Measurements from ENCODE around the gene CFAP20DC. TPM values are rescaled to one million over a fixed set of nuclear protein-coding genes. Genes with fewer than 3 reads are reported as not detected.

CFAP20DC gene
- total RNA-seq, 1 experiment from 2014 or later = 4.7 TPM

GRCh38 chr3:58766587-58767282 lies 283.1 kb downstream of the CFAP20DC start:
- Histone ChIP-seq H3K4me3 (ENCODE audit: insufficient read depth, low read depth, low read length) (no peak overlapping the region), H3K36me3 (replicated peaks; ENCODE audit: control insufficient read depth, insufficient read depth, low read length) (no peaks in the 10 kb centered on the region), H3K27me3 (ENCODE audit: control insufficient read depth, insufficient read depth, low read length) (no peaks in the 10 kb centered on the region)
- DNase-seq = no peak

DNA sequence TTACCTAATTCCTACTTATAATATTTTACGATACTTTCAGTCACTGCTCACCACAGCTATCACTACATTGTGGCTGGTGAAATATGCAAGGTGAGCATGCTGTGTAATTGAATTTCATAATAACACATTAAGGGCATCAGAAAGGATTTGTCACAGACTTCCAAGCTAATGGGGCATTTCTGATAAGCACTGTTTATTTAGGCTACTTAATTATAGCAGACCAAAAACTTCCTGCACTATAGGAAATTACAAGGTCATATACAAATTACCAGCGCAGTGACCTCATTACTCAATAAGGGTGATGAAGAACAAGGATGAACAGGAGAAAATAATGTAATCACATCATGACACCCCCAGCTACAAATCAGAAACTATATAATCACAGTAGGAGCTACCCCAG lies 294.7 kb downstream of the CFAP20DC start:
- no peak for DNase-seq
- Histone ChIP-seq H3K4me3 (ENCODE audit: insufficient read depth, low read depth, low read length) (no peak overlapping the region), H3K27me3 (ENCODE audit: control insufficient read depth, insufficient read depth, low read length) (no peaks in the 10 kb centered on the region), H3K36me3 (replicated peaks; ENCODE audit: control insufficient read depth, insufficient read depth, low read length) (no peaks in the 10 kb centered on the region)

DNA sequence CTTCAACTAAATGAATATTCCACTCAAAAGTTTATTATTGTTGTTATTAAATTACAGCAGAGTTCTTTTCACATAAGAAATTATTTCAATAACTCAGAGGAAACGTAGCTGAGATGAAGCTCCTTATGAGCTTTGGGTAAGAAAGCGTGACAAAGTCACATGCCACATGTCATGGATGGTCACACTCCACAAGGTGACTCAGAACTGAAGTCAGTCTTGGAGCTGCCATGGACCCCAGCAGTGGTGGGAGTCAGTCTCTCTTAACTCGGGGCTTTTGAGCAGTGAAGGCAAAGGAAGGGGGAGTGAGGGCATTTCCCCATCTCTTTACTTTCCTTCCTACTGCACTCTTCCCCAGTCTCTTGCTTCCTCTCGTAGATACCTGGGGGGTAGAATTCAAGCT lies 295.8 kb downstream of the CFAP20DC start:
- Histone ChIP-seq H3K27me3 (ENCODE audit: control insufficient read depth, insufficient read depth, low read length) (no peaks in the 10 kb centered on the region), H3K4me3 (ENCODE audit: insufficient read depth, low read depth, low read length) (no peak overlapping the region), H3K36me3 (replicated peaks; ENCODE audit: control insufficient read depth, insufficient read depth, low read length) (no peaks in the 10 kb centered on the region)
- no peak for DNase-seq

- no peak for DNase-seq
- Histone ChIP-seq H3K36me3 (replicated peaks; ENCODE audit: control insufficient read depth, insufficient read depth, low read length) (no peaks in the 10 kb centered on the region), H3K4me3 (ENCODE audit: insufficient read depth, low read depth, low read length) (no peak overlapping the region), H3K27me3 (ENCODE audit: control insufficient read depth, insufficient read depth, low read length) (no peaks in the 10 kb centered on the region)
Observed at GRCh38 chr3:58751882-58752567, 297.8 kb downstream of the CFAP20DC start.

DNA sequence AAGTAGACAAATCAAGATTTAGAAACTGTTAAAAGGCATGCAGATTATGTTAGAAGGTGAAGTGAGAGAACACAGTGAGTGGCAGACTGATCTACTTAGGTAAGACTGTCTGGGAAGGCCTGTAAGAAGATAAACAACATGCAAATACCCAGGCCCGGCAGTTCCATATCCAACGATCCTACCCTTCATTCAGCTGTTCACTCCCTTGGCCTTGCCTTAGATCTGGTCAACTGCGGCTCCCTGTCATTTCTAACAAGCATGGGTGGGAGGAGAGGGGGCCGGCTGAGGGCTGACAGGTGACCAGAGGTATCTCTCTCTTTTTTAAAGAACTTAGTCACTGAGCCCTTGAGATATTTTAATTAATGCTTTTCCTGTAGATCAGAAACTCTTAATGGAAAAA lies 298.6 kb downstream of the CFAP20DC start:
- H3K27me3 ChIP-seq (ENCODE audit: control insufficient read depth, insufficient read depth, low read length) = no peaks in the 10 kb centered on the region
- no peak for DNase-seq

DNA sequence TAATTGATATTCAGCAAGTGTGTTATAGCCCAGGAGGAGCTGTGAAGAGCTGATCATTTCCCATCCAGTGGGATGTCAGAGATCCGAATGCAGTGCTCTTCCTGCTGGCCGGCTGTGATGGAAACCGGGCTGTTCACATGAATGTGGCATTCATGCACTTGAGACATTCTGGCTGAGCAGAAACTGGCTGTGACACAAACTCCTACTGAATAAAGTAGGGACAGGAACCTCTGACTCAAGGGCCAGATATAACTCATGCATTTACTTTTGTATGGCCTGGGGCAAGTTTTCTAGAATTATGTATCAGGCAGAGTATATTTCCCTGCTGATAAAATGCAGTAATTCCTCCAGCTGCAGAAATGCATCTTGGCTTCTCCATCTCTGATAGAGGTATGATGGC lies 299.9 kb downstream of the CFAP20DC start:
- Histone ChIP-seq H3K27me3 (ENCODE audit: control insufficient read depth, insufficient read depth, low read length) (no peaks in the 10 kb centered on the region), H3K4me3 (ENCODE audit: insufficient read depth, low read depth, low read length) (no peak overlapping the region), H3K36me3 (replicated peaks; ENCODE audit: control insufficient read depth, insufficient read depth, low read length) (no peaks in the 10 kb centered on the region)
- no peak for DNase-seq

More for the DNA sequence above, 298.6 kb downstream of the CFAP20DC start:
- H3K4me3 ChIP-seq (ENCODE audit: insufficient read depth, low read depth, low read length) = no peak overlapping the region
- H3K36me3 ChIP-seq (replicated peaks; ENCODE audit: control insufficient read depth, insufficient read depth, low read length) = no peaks in the 10 kb centered on the region

DNA sequence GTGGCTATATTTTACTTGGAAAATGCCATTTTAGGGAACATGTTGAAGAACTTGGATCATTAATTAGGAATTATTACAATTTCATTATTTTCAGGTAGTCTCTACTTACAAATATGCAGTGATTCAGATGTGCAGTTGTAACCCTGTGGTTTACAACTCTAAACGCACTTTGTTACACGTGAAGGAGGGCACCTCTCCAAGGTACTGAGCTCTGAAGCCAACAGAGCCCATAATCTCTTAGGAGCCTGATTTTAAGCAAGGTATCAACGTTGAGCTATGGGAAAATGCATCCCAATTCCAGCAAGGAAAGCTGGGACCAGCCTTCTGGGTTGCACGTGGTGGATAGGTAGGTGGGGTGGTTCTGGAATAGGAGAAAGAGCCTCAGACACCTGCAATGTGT lies 301.8 kb downstream of the CFAP20DC start:
- no peaks in the 10 kb centered on the region for H3K27me3 ChIP-seq (ENCODE audit: control insufficient read depth, insufficient read depth, low read length)
- H3K4me3 ChIP-seq (ENCODE audit: insufficient read depth, low read depth, low read length) = no peak overlapping the region
- H3K36me3 ChIP-seq (replicated peaks; ENCODE audit: control insufficient read depth, insufficient read depth, low read length) = no peaks in the 10 kb centered on the region
- no peak for DNase-seq

DNA sequence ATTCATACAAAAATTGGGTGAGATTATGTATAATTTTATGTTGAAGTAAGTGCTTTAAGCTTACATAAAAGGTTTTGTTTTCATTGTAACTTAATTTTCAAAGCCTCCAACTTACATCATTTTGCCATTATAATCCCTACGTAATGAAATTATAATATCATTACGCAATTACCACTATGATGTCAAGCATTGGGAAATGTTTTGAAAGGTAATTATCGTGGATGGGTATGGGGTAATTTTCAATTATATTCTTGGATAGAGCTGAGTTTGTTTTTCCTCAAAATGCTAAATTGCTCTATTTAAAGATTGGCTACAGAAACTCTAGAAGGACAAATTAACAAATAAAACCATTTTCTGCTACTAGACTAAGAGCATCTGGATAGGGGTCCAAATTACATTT lies 303.1 kb downstream of the CFAP20DC start:
- DNase-seq = no peak
- Histone ChIP-seq H3K36me3 (replicated peaks; ENCODE audit: control insufficient read depth, insufficient read depth, low read length) (no peaks in the 10 kb centered on the region), H3K27me3 (ENCODE audit: control insufficient read depth, insufficient read depth, low read length) (no peaks in the 10 kb centered on the region), H3K4me3 (ENCODE audit: insufficient read depth, low read depth, low read length) (no peak overlapping the region)

DNA sequence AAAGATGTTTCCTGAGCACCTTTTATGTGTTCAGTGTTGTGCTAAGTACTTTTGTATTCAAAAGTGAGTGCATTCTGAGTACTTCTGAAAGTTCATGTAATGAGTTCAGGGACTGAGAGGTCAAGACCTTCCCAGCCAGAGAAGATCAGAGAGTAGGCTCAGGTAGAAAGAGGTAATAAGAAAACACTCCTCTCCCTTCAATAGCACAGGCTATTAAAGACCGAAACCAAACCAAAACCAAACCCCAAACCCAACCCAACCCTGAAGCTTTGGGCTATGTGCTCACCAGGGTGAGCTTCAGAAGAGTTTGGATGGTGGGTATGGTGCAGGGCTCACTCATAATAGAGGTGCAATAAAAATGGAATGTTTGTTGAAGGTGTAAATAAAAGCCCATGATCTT lies 306.5 kb downstream of the CFAP20DC start:
- Histone ChIP-seq H3K4me3 (ENCODE audit: insufficient read depth, low read depth, low read length) (no peak overlapping the region), H3K36me3 (replicated peaks; ENCODE audit: control insufficient read depth, insufficient read depth, low read length) (no peaks in the 10 kb centered on the region), H3K27me3 (ENCODE audit: control insufficient read depth, insufficient read depth, low read length) (no peaks in the 10 kb centered on the region)
- DNase-seq = no peak

DNA sequence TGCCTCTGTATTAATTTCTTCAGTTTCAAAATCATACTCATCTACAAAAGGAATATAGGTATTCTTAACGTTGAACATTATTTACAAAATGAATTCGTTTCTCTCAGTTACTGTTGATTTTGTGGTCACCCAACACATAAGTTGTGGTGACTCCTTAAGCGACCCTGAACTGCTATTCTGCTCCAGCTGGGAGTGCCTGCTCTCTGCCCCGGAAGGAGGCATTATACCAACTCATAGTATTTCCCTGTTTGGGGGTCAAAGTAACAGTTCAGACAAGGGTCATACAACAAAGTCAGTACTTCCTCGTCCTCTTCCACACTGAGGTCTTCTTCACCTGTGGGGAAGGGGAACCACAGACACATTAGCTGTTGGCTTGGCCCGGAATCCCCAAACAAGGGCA lies 307.6 kb downstream of the CFAP20DC start:
- no peak overlapping the region for H3K4me3 ChIP-seq (ENCODE audit: insufficient read depth, low read depth, low read length)
- no peak for DNase-seq
- H3K36me3 ChIP-seq (replicated peaks; ENCODE audit: control insufficient read depth, insufficient read depth, low read length) = no peaks in the 10 kb centered on the region
- H3K27me3 ChIP-seq (ENCODE audit: control insufficient read depth, insufficient read depth, low read length) = no peaks in the 10 kb centered on the region

DNA sequence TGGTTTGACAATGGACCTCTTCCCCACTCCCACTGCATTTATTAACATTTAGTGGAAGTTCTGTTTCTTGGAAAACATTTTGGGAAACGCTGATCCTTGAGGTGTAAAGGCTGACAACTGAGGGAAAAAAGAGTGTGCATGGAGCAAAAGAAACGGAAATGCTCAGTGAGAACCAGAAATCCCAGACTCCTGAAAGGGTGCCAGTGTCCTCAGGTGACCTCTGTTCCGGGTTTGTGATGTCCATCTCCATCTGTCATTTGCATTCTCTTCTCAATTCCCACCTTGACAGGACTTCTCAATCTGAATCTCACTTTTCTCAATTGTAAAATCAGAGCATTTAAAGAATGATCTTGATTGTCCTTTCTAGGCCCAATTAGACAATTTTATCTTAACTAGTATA lies 312.2 kb downstream of the CFAP20DC start:
- Histone ChIP-seq H3K4me3 (ENCODE audit: insufficient read depth, low read depth, low read length) (no peak overlapping the region), H3K36me3 (replicated peaks; ENCODE audit: control insufficient read depth, insufficient read depth, low read length) (no peaks in the 10 kb centered on the region), H3K27me3 (ENCODE audit: control insufficient read depth, insufficient read depth, low read length) (no peaks in the 10 kb centered on the region)
- DNase-seq = no peak

DNA sequence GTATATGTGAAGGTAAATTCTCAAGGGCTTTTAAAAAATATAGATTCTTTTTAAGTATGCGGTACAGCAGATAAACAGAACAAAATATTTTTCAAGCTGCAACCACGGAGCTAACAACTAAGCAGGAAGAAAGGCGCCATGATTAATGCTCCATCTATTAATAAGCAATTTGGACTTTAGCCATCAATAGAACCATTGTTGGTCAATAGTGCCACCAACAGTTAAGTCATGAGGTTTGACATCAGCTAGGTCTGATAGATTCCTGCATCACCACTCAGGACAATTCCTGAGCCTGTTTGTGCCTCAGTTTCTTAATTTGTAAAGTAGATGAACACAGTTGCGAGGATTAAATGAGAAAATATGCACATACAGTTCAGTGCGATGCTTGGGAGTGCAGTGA lies 318.2 kb downstream of the CFAP20DC start:
- DNase-seq = no peak
- Histone ChIP-seq H3K36me3 (replicated peaks; ENCODE audit: control insufficient read depth, insufficient read depth, low read length) (no peaks in the 10 kb centered on the region; the same call in 1 of the 2 replicates), H3K27me3 (ENCODE audit: control insufficient read depth, insufficient read depth, low read length) (no peaks in the 10 kb centered on the region), H3K4me3 (ENCODE audit: insufficient read depth, low read depth, low read length) (no peak overlapping the region)

- H3K4me3 ChIP-seq (ENCODE audit: insufficient read depth, low read depth, low read length) = no peak overlapping the region
- H3K36me3 ChIP-seq (replicated peaks; ENCODE audit: control insufficient read depth, insufficient read depth, low read length) = no peaks in the 10 kb centered on the region; the same call in 1 of the 2 replicates
- DNase-seq = no peak
- H3K27me3 ChIP-seq (ENCODE audit: control insufficient read depth, insufficient read depth, low read length) = no peaks in the 10 kb centered on the region
Observed at GRCh38 chr3:58728723-58729122, 321.1 kb downstream of the CFAP20DC start.

DNA sequence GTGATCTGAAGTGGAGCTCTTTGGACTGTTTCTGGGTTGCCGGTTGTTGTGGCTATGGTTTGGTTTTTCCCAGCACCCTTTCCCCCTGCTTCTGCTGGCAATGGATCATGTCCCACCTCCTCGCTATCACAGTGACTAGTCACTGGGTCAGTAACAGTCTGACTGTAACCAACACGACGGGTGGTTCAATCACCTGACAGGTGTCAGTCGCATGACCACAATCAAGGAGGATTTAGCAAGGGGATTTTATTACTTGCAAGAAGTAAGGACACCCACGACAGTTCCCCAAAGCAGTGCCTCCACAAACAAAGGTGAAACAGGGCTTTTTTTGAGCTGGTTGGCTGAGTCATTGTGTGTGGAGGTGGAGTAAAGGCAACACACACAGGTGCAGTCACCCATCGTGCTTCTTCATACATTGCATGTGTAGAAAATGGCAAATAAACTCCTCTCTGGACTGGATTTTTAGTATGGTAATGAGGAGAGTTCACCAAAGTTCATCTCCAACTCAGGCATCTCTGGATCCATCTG lies 324.4 kb downstream of the CFAP20DC start:
- no peaks in the 10 kb centered on the region for H3K27me3 ChIP-seq (ENCODE audit: control insufficient read depth, insufficient read depth, low read length)
- no peak for DNase-seq
- no peak overlapping the region for H3K4me3 ChIP-seq (ENCODE audit: insufficient read depth, low read depth, low read length)
- no peaks in the 10 kb centered on the region; the same call in 1 of the 2 replicates for H3K36me3 ChIP-seq (replicated peaks; ENCODE audit: control insufficient read depth, insufficient read depth, low read length)

GRCh38 chr3:58724336-58724735 lies 325.5 kb downstream of the CFAP20DC start:
- Histone ChIP-seq H3K36me3 (replicated peaks; ENCODE audit: control insufficient read depth, insufficient read depth, low read length) (no peaks in the 10 kb centered on the region; the same call in 1 of the 2 replicates), H3K4me3 (ENCODE audit: insufficient read depth, low read depth, low read length) (no peak overlapping the region), H3K27me3 (ENCODE audit: control insufficient read depth, insufficient read depth, low read length) (no peaks in the 10 kb centered on the region)
- no peak for DNase-seq
